Mesothelial cell of epicardium (in vitro differentiated cells): ENCODE measurements around the gene CAMKK2. TPM values are rescaled to one million over a fixed set of nuclear protein-coding genes. Genes with fewer than 3 reads are reported as not detected.
A peak's percentile ranks its signal among the peaks of the same experiment; 100 is the strongest.
"Not testable (repeated sequence)": the region's sequence is repeated elsewhere in the genome, so short reads cannot be mapped to it uniquely, and the experiment has no call there.

ENCODE experiments used
- DNase-seq, 2 experiments: peaks; one replicate each; pipeline ENCODE4 v3.0.0; 2021; ENCODE audit warnings: low spot score in 2 of 2; ENCODE audit not compliant: unreplicated experiment in 2 of 2
- H3K27ac Mint-ChIP-seq: 2 replicates; pipeline ENCODE4 v1.8.0; 2021; ENCODE audit warnings: mixed read lengths
- H3K27me3 Mint-ChIP-seq: 2 replicates; pipeline ENCODE4 v1.8.0; 2021; ENCODE audit warnings: low read depth, mixed read lengths
- H3K36me3 Mint-ChIP-seq: 2 replicates; pipeline ENCODE4 v1.8.0; 2021; ENCODE audit warnings: mixed read lengths
- H3K4me1 Mint-ChIP-seq: 2 replicates; pipeline ENCODE4 v1.8.0; 2021; ENCODE audit warnings: mixed read lengths
- H3K4me3 Mint-ChIP-seq: 2 replicates; pipeline ENCODE4 v1.8.0; 2021; ENCODE audit warnings: mild to moderate bottlenecking, moderate library complexity, mixed read lengths
- H3K9me3 Mint-ChIP-seq: 2 replicates; pipeline ENCODE4 v1.8.0; 2021; ENCODE audit warnings: mixed read lengths
- CTCF ChIP-seq: fragments of 200-600 bp; sonication (generic); IDR thresholded peaks from one replicate; pipeline ENCODE4 v1.5.0; 2021; ENCODE audit warnings: antibody characterized with exemption; ENCODE audit not compliant: unreplicated experiment
- total RNA-seq: library from RNA; stranded (reverse); gene quantifications from 3 replicates; pipeline ENCODE4 v1.2.1, GENCODE V29; 2021

The CAMKK2 gene
- total RNA-seq, 1 donor from 2014 or later, result 27.6 TPM

GRCh38 chr12:121261398-121261797 lies 35.1 kb downstream of the CAMKK2 start:
- Mint-ChIP-seq H3K4me1 (no peaks in the 10 kb centered on the region), H3K27me3 (no peaks in the 10 kb centered on the region), H3K4me3 (no peak overlapping the region), H3K27ac (no peak overlapping the region), H3K36me3 (peaks cover 26% of the 10 kb centered on the region), H3K9me3 (no peaks in the 10 kb centered on the region)
- TF ChIP-seq CTCF, result no peak
- no peak for DNase-seq

DNA sequence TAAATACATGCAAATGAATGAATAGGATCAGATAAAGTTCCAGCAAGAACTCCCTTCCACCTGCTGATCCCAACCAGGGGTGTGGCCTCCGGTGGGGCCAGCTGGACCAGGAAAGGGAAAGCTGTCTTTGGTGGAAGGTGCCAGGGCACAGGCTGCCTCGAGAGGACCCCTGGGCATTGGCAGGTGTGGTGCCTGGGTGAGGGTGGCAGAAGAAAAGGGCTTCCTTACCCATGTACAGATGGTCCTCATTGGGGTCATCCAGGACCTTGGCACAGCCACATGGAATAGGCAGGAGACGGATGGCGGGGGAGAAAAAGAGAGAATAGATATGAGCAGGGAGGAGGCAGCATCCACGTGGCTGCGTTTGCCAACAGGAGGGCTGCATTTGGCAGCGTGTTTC lies 36.4 kb downstream of the CAMKK2 start:
- TF ChIP-seq CTCF, result no peak
- no peak for DNase-seq
- no peaks in the 10 kb centered on the region for H3K4me1 Mint-ChIP-seq
- no peak overlapping the region for H3K4me3 Mint-ChIP-seq
- H3K27me3 Mint-ChIP-seq, result no peaks in the 10 kb centered on the region
- H3K9me3 Mint-ChIP-seq, result no peaks in the 10 kb centered on the region
- no peak overlapping the region for H3K27ac Mint-ChIP-seq
- H3K36me3 Mint-ChIP-seq, result peaks cover 31% of the 10 kb centered on the region

DNA sequence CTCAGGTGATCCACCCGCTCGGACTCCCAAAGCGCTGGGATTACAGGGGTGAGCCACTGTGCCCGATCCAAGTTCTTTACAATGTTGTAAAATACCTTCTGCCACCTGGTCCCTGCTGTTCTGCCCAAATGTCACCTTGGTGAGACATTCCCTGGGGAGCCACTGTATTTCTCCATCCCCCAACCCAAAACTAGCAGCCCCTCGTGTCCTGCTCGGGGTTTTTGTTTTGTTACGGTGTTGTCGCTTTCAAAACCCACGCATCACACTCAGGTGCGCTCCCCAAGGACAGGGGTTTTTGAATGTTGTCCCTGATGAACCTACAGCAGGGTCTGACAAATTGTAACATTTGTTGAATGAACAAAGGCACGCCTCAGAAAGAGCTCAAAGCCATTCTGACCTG lies 37.4 kb downstream of the CAMKK2 start:
- Mint-ChIP-seq H3K27me3 (no peaks in the 10 kb centered on the region), H3K36me3 (peaks cover 39% of the 10 kb centered on the region), H3K9me3 (no peaks in the 10 kb centered on the region), H3K27ac (no peak overlapping the region), H3K4me3 (no peak overlapping the region), H3K4me1 (no peaks in the 10 kb centered on the region)
- no peak for DNase-seq
- TF ChIP-seq CTCF, result no peak

GRCh38 chr12:121257704-121258449 lies 38.6 kb downstream of the CAMKK2 start:
- not testable (repeated sequence) for H3K4me1 Mint-ChIP-seq
- peaks cover 47% of the 10 kb centered on the region for H3K36me3 Mint-ChIP-seq

DNA sequence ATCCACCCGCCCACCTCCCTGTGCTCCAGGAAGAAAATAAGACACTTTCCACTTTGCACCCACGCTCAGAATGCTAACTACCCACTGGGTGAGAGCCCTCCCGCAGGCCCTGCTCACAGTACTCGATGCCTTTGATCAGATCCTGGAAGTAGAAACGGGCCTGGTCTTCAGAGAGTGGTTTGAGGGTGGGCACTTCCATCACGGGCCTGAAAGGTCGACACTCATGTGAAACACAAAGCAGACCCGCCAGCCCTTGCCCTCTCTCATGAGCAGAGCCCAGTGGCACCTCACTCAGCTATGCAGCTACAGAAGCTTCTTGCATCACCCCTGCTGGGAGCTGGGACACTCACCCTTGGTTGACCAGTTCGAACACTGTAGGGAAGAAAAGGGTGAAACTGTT lies 41.1 kb downstream of the CAMKK2 start:
- Mint-ChIP-seq H3K4me1 (no peaks in the 10 kb centered on the region), H3K27ac (no peak overlapping the region), H3K9me3 (no peaks in the 10 kb centered on the region), H3K27me3 (no peaks in the 10 kb centered on the region), H3K4me3 (no peak overlapping the region), H3K36me3 (peaks cover 50% of the 10 kb centered on the region)
- no peak for DNase-seq
- TF ChIP-seq CTCF, result no peak

More at GRCh38 chr12:121257704-121258449, 38.6 kb downstream of the CAMKK2 start:
- H3K9me3 Mint-ChIP-seq, H3K4me3 Mint-ChIP-seq, H3K27me3 Mint-ChIP-seq, DNase-seq: not testable (repeated sequence)
- peak overlapping the region; percentile 50 for H3K27ac Mint-ChIP-seq

GRCh38 chr12:121253638-121254335 lies 42.7 kb downstream of the CAMKK2 start:
- H3K9me3 Mint-ChIP-seq, result no peaks in the 10 kb centered on the region

More at GRCh38 chr12:121253638-121254335, 42.7 kb downstream of the CAMKK2 start:
- H3K27me3 Mint-ChIP-seq, result no peaks in the 10 kb centered on the region
- H3K27ac Mint-ChIP-seq, result no peak overlapping the region
- DNase-seq, result no peak
- no peaks in the 10 kb centered on the region for H3K4me1 Mint-ChIP-seq
- H3K4me3 Mint-ChIP-seq, result no peak overlapping the region
- peaks cover 47% of the 10 kb centered on the region for H3K36me3 Mint-ChIP-seq
- TF ChIP-seq CTCF, result no peak
